GM19328 (cell line): ENCODE data around the gene AATF.

ENCODE experiments used
- ATAC-seq: cut with Tn5 transposase; IDR thresholded peaks from one replicate; pipeline ENCODE4 v1.9.1; 2021; ENCODE audit warnings: mild to moderate bottlenecking, moderate library complexity; ENCODE audit not compliant: unreplicated experiment

AATF gene

GRCh38 chr17:37098152-37098551 is 149.4 kb downstream of the AATF start:
- ATAC-seq: no peak

- ATAC-seq: no peak
These were observed 150.3 kb downstream of the AATF start for GRCh38 chr17:37098910-37099664.

DNA sequence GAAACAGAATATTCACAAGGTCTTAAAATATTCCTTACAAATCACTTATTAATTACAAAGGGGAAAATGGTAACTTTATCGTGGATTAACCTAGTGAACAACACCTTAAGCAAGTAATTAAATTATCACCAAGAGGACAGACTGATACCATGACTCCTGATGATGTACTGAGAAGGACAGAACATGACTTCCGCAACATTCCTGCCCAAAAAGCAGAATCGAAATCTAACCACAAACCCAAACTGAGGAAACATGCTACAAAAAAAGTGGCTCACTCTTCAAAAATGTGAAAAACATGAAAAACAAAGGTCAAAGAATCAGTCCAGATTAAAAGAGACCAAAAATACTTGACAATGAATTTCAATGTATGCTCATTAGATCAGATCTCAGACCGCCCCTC is 151.5 kb downstream of the AATF start:
- ATAC-seq: no peak

DNA sequence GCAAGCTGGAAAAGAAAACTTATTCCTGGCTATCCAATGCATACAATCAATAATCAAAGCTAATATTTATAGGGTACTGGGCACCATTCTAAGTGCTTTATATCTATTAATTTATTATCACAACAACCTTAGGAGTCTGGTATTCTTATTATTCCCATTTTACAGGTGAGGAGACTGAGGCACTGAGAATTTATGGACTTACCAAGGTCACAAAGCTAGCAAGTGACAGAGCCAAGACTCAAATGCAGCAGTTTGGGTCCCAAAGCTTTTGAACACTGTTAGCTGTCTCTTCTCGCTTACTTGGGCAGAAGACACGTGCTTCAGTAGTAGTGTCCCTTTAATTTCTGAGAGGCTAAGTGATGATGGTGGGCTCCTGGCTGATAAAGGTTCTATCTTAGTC is 152.6 kb downstream of the AATF start:
- ATAC-seq: no peak

GRCh38 chr17:37103231-37103630 is 154.5 kb downstream of the AATF start:
- ATAC-seq: no peak

GRCh38 chr17:37106049-37106448 is 157.3 kb downstream of the AATF start:
- no peak for ATAC-seq
